Adrenal gland (tissue), 5 donors: ENCODE results near the gene MCU.

Experiments
- POLR2A ChIP-seq, 2 donors: fragments of 450-650 bp; IDR thresholded peaks; one replicate each; pipeline ENCODE4 v1.6.1; 2017; ENCODE audit warnings: antibody characterized with exemption in 2 of 2, mild to moderate bottlenecking in 2 of 2, moderate library complexity in 1 of 2
- TF ChIP-seq, protein P1 (sequence below), 6 experiments: fragments of 450-650 bp in 4 of 6; fragments of 200-600 bp in 2 of 6; sonication (generic) in 1 of 6; IDR thresholded peaks; 1 replicate in 5 of 6; 2 replicates in 1 of 6; pipeline versions ENCODE4 v1.5.1 to v1.8.0; 2016 to 2021; ENCODE audit warnings: antibody characterized with exemption in 6 of 6, mild to moderate bottlenecking in 2 of 6, moderate library complexity in 1 of 6
- donor health status: DM: no; HTN: no; CAD: no.

DNA sequence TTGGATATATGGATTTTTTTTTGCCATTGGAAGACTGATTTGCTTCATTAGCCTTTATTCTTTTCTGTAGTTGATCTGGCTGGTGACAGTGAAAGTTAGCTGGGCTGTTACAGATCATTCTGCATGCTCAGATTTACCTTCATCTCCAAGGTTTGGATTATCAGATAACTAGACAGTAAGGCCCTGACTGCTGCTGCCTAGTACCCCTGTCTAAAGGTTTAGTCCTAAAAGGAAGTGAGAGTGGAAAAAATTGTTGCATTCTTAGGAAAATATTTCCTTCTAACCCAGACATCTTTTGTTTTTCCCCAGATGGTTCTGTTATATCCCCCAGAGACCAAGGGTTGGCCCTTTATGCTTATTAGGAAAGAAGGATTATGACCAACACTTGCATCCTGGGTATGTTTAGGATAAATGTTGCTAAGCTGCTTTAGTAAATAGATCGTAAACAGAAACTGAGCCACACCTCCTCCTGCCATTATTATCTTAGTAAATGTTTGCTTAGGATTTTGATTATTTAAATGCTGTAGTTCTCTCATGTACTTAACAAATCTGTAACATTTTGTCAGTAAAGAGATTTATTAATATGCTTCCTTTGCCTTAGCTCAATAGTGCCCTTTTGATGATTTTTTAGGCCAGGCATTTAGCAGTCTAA, 44.4 kb downstream of the MCU start:
- TF ChIP-seq, protein P1, sequence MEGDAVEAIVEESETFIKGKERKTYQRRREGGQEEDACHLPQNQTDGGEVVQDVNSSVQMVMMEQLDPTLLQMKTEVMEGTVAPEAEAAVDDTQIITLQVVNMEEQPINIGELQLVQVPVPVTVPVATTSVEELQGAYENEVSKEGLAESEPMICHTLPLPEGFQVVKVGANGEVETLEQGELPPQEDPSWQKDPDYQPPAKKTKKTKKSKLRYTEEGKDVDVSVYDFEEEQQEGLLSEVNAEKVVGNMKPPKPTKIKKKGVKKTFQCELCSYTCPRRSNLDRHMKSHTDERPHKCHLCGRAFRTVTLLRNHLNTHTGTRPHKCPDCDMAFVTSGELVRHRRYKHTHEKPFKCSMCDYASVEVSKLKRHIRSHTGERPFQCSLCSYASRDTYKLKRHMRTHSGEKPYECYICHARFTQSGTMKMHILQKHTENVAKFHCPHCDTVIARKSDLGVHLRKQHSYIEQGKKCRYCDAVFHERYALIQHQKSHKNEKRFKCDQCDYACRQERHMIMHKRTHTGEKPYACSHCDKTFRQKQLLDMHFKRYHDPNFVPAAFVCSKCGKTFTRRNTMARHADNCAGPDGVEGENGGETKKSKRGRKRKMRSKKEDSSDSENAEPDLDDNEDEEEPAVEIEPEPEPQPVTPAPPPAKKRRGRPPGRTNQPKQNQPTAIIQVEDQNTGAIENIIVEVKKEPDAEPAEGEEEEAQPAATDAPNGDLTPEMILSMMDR (IDR thresholded peaks at IDR 0.05) = no peak
- TF ChIP-seq POLR2A (IDR thresholded peaks at IDR 0.05) = no peak
